Thyroid gland (tissue), 4 donors: ENCODE results near the gene SARDH.

Source experiments
- POLR2A ChIP-seq, 2 donors: fragments of 450-650 bp; IDR thresholded peaks; one replicate each; pipeline ENCODE4 v1.6.1; 2017; ENCODE audit warnings: antibody characterized with exemption in 2 of 2, mild to moderate bottlenecking in 2 of 2, moderate library complexity in 1 of 2
- TF ChIP-seq, protein P1 (sequence below), 6 experiments: fragments of 200-600 bp in 3 of 6; fragments of 450-650 bp in 3 of 6; sonication (generic) in 3 of 6; IDR thresholded peaks; one replicate each; pipeline ENCODE4 v1.5.1; 2016 to 2019; ENCODE audit warnings: antibody characterized with exemption in 6 of 6, mild to moderate bottlenecking in 2 of 6, inconsistent platforms in 1 of 6, moderate library complexity in 1 of 6

DNA sequence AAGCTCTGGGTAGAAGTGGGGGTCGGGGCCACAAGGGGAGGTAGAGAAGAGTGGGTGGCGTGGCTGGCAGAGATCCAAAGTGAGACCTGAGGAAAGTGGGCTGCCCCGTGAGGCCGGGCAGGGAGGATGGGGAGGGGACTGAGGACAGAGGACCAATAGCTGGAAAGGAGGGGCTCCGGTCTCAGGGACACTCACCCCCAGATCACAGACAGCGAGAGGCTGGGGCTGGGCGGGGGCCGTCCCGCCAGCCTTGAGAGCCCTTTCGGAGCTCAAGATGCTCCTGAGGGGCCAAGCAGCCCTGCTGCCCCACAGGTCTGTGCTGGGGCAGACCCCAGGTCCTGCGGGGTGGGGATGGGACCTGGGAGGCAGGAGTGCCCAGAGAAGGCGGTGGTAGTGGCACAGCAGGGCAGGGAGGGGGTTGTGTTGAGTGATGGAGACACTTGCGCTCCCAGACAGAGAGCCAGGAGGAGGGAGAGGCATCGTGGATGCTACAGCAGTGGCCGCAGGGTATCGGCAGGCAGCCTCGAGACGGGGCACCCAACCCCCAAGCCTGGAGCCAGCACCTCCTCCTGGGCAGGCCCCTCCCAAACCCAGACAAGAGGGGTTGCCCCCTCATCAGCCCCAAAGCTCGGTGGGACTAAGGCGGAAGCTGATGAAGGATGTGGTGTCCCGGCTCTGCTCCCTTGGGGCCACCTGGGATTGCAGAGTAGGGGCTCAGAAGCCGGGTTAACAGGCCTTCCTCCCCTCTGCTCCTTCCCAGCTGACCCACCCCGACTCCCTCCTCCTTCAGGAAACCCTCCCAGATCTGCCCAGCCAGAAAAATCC is 3.4 kb downstream of the SARDH start:
- TF ChIP-seq, protein P1, sequence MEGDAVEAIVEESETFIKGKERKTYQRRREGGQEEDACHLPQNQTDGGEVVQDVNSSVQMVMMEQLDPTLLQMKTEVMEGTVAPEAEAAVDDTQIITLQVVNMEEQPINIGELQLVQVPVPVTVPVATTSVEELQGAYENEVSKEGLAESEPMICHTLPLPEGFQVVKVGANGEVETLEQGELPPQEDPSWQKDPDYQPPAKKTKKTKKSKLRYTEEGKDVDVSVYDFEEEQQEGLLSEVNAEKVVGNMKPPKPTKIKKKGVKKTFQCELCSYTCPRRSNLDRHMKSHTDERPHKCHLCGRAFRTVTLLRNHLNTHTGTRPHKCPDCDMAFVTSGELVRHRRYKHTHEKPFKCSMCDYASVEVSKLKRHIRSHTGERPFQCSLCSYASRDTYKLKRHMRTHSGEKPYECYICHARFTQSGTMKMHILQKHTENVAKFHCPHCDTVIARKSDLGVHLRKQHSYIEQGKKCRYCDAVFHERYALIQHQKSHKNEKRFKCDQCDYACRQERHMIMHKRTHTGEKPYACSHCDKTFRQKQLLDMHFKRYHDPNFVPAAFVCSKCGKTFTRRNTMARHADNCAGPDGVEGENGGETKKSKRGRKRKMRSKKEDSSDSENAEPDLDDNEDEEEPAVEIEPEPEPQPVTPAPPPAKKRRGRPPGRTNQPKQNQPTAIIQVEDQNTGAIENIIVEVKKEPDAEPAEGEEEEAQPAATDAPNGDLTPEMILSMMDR (IDR thresholded peaks at IDR 0.05): no peak
- no peak for TF ChIP-seq POLR2A (IDR thresholded peaks at IDR 0.05)
